ENCODE data around the gene KLHL29.

The KLHL29 gene

GRCh38 chr2:23532391-23533337, 147.7 kb downstream of the KLHL29 start:
- no peak for TF ChIP-seq CTCF (IDR thresholded peaks at IDR 0.05; ENCODE audit: insufficient read depth, missing control alignments)
- FAIRE-seq (no peak), DNase-seq (ENCODE audit: insufficient read length, low spot score) (no peak)

- FAIRE-seq: no peak
- DNase-seq (ENCODE audit: insufficient read length, low spot score): no peak
- no peak for TF ChIP-seq CTCF (IDR thresholded peaks at IDR 0.05; ENCODE audit: insufficient read depth, missing control alignments)
Observed at GRCh38 chr2:23533338-23533695, 148.3 kb downstream of the KLHL29 start.

- no peak for TF ChIP-seq CTCF (IDR thresholded peaks at IDR 0.05; ENCODE audit: insufficient read depth, missing control alignments)
- FAIRE-seq (no peak), DNase-seq (ENCODE audit: insufficient read length, low spot score) (no peak)
Observed at GRCh38 chr2:23534771-23535170, 149.8 kb downstream of the KLHL29 start.

- FAIRE-seq (no peak), DNase-seq (ENCODE audit: insufficient read length, low spot score) (no peak)
- no peak for TF ChIP-seq CTCF (IDR thresholded peaks at IDR 0.05; ENCODE audit: insufficient read depth, missing control alignments)
Observed at GRCh38 chr2:23536326-23536725, 151.3 kb downstream of the KLHL29 start.

GRCh38 chr2:23537991-23538390, 153.0 kb downstream of the KLHL29 start:
- DNase-seq (ENCODE audit: insufficient read length, low spot score) (no peak), FAIRE-seq (no peak)
- no peak for TF ChIP-seq CTCF (IDR thresholded peaks at IDR 0.05; ENCODE audit: insufficient read depth, missing control alignments)

GRCh38 chr2:23538566-23538965, 153.6 kb downstream of the KLHL29 start:
- FAIRE-seq (no peak), DNase-seq (ENCODE audit: insufficient read length, low spot score) (no peak)
- TF ChIP-seq CTCF (IDR thresholded peaks at IDR 0.05; ENCODE audit: insufficient read depth, missing control alignments): no peak

- FAIRE-seq (no peak), DNase-seq (ENCODE audit: insufficient read length, low spot score) (no peak)
- TF ChIP-seq CTCF (IDR thresholded peaks at IDR 0.05; ENCODE audit: insufficient read depth, missing control alignments): no peak
Observed at GRCh38 chr2:23540804-23541360, 155.9 kb downstream of the KLHL29 start.

Data from D721Med (cell line).